ENCODE results near the gene ASGR1. TPM values are rescaled to one million over a fixed set of nuclear protein-coding genes. Genes with fewer than 3 reads are reported as not detected.
A peak's percentile ranks its signal among the peaks of the same experiment; 100 is the strongest.

ASGR1 gene
- total RNA-seq (1 to 10 TPM; 1.5 to 7.2 (median 3.7) TPM), polyA plus RNA-seq (10 to 100 TPM in 1 of 3 donors, 1 to 10 TPM in 2; 1.3 to 10.2 (median 6.4) TPM)
- long read RNA-seq, donor 1 = 0 reads
- long read RNA-seq, donor 2 = 0 reads

DNA sequence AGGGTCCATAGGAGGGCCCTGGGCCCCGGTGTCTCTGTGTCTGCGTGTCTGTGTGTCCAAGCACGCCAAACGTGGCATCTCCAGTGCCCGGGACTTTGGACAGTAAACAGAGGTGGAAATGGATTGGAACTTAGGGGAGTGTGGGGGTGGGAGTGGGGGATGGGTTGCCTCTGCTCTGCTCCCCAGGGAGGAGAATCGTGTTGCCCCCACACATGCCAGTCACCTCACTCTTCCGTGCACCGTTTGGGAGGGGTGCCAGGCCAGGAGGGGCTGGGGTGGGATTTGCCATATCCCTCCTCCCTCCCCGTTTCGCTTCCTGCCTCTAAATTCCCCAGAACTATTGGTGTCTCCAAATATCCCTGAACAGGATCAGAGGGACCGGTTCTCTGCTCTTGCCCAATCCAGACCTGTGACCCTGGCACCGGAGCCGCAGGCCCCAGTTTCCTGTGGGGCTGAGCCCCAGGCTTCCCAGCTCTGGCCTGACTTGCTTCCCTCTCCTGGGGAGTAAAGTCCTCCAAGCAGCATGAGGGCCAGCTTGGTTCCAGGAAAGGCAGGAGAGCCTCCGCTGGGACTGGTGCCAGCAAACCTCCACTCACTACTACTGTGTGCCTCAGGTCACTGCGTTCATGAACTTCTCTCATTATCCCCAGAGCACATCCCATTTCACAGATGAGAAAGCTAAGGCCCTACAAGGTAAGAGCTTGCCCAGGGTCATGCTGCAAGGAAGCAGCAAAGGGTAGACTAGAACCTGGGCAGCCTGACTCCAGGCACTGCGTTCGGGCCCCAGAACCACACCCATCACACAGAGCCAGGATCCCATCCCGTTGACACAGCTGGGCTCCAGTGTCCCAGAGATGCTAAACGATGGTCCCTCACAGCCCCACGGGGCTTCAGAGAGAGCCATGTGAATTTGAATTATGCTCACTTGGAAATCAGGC is at the start of gene ASGR1:
ASGR1 (minus strand) TSS at position 54 of the 938 bp plus-strand sequence. CDS start 807 bp downstream, outside the sequence.
- Histone ChIP-seq H3K4me3 (peak within 1 kb of the TSS in 1 of 8 donors; percentile 56), H3K36me3 (no peaks in the 10 kb centered on the region), H3K9me3 (no peaks in the 10 kb centered on the region), H3K27ac (no peak within 1 kb of the TSS), H3K27me3 (replicated peaks in 1 of 7) (peaks cover 0 to 51% (median 18%) of the 10 kb centered on the region in 7 donors), H3K4me1 (peaks cover 8 to 22% (median 16%) of the 10 kb centered on the region in 6 donors)
- DNase-seq = no peak
- TF ChIP-seq, protein P1, sequence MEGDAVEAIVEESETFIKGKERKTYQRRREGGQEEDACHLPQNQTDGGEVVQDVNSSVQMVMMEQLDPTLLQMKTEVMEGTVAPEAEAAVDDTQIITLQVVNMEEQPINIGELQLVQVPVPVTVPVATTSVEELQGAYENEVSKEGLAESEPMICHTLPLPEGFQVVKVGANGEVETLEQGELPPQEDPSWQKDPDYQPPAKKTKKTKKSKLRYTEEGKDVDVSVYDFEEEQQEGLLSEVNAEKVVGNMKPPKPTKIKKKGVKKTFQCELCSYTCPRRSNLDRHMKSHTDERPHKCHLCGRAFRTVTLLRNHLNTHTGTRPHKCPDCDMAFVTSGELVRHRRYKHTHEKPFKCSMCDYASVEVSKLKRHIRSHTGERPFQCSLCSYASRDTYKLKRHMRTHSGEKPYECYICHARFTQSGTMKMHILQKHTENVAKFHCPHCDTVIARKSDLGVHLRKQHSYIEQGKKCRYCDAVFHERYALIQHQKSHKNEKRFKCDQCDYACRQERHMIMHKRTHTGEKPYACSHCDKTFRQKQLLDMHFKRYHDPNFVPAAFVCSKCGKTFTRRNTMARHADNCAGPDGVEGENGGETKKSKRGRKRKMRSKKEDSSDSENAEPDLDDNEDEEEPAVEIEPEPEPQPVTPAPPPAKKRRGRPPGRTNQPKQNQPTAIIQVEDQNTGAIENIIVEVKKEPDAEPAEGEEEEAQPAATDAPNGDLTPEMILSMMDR (IDR thresholded peaks at IDR 0.05 in 8 of 11, conservative IDR thresholded peaks at IDR 0.05 in 3 of 11) = no peak
- TF ChIP-seq POLR2A (IDR thresholded peaks at IDR 0.05) (no peak), POLR2AphosphoS5 (IDR thresholded peaks at IDR 0.05) (no peak)
- intact Hi-C loops (cut with DNase I; ENCODE audit: low total_unique reads) = no loop called here
- WGBS, 5 donors = 63 to 75% (median 68%) methylated on average over 19 to 20 of the region's 20 CpGs

- peaks cover 0 to 70% (median 64%) of the 10 kb centered on the region in 6 donors for H3K36me3 ChIP-seq
Observed at GRCh38 chr17:7228920-7229319, 49.8 kb upstream of the ASGR1 start.

DNA sequence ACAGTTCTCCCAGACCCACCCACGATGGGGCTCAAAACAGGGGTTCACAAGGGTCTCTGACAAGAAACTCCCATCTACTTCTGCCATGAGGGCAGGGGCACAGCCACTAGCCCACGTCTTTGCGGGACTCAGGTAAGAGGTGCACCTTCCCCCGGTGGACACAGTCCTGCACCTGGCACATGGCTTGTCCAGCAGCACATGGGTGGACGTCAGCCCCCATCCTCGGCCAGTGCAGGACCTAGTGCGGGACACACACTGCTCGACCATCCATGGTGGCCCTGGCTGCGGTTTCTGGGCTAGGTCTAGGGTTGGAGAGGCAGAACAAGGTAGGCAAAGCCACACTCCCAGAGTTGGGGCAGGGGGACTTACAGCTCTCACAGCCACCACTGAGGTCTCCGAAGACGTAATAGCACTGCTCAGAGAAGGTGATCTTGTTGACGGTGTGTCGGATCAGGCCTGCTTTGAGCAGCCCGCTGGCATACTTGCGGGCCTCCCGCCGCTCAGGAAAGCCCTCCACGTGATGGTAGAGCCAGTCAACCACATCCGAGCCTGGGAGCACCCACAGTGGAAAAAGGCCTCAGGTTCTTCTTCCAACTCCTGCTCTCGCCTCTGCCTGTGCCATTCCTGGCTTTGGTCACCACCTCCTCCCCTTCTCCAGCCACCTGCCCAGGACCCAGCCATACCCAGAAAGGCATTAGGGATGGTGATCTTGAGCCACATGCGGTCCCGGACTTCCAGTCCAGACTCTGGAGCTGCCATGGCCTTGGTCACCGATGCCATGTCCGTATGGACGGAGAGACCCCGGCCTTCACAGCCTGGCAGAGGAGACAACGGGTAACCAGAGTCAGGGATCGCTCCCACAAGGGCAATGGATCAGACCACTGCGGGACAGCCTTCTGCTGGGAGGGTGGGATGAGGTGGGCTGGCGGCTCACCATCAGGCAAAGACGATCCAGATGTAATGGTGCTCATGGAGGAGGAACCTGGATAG is 47.8 kb upstream of the ASGR1 start:
- no peak overlapping the region for H3K27ac ChIP-seq

More at GRCh38 chr17:7228920-7229319, 49.8 kb upstream of the ASGR1 start:
- no peak overlapping the region for H3K4me3 ChIP-seq
- no peak for DNase-seq
- no peak overlapping the region for H3K27ac ChIP-seq
- WGBS, 5 donors = 90 to 95% (median 94%) methylated on average over 11 to 14 of the region's 14 CpGs
- intact Hi-C loops (cut with DNase I; ENCODE audit: low total_unique reads) = no loop called here
- no peaks in the 10 kb centered on the region for H3K27me3 ChIP-seq (replicated peaks in 1 of 7)
- TF ChIP-seq, protein P1 (IDR thresholded peaks at IDR 0.05 in 8 of 11, conservative IDR thresholded peaks at IDR 0.05 in 3 of 11) = no peak
- TF ChIP-seq POLR2A (IDR thresholded peaks at IDR 0.05) (no peak), POLR2AphosphoS5 (IDR thresholded peaks at IDR 0.05) (no peak)
- no peaks in the 10 kb centered on the region for H3K9me3 ChIP-seq
- peaks cover 0 to 37% (median 26%) of the 10 kb centered on the region in 6 donors for H3K4me1 ChIP-seq

DNA sequence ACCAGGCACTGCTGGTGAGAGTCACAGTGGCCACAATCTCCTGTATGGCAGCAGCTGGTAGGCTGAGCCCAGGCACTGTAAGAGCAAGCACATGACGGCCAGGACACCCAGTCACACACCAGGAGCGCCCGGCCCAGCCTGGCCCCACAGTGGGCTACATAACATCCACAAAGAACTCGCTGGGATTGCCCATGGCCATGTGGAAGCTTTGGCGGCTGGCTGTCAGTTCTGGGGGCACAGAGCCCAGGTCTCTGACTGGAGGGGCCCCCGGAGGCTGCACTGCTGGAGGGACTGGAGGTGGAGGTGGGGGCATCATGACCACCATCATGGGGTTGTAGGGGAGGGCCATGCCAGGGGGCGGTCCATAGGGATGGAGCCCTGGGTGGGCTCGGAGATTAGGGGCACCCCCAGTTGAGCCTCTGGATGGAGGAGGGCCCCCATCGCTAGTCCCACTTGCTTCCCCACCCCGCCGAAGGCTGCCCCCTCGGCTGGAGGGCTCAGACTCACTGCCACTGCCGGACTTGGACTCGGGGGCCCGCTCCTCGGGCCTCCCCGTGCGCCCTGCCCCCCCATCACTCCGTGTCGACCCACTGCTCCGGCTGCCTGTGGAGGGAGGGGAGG is 46.7 kb upstream of the ASGR1 start:
- TF ChIP-seq, protein P1 (IDR thresholded peaks at IDR 0.05 in 8 of 11, conservative IDR thresholded peaks at IDR 0.05 in 3 of 11) = no peak
- TF ChIP-seq POLR2A (IDR thresholded peaks at IDR 0.05) (no peak), POLR2AphosphoS5 (IDR thresholded peaks at IDR 0.05) (peak in 2 of 3 donors; percentile 30 to 40)
- Histone ChIP-seq H3K27me3 (replicated peaks in 1 of 7) (no peaks in the 10 kb centered on the region), H3K4me3 (no peak overlapping the region), H3K36me3 (peaks cover 0 to 99% (median 84%) of the 10 kb centered on the region in 6 donors), H3K4me1 (peaks cover 2 to 29% (median 13%) of the 10 kb centered on the region in 6 donors), H3K9me3 (no peaks in the 10 kb centered on the region), H3K27ac (no peak overlapping the region)
- intact Hi-C loops (cut with DNase I; ENCODE audit: low total_unique reads) = no loop called here
- WGBS, 5 donors = 83 to 96% (median 89%) methylated on average over 16 to 21 of the region's 21 CpGs
- no peak for DNase-seq

More for the DNA sequence above, 47.8 kb upstream of the ASGR1 start:
- Histone ChIP-seq H3K4me3 (no peak overlapping the region), H3K9me3 (no peaks in the 10 kb centered on the region), H3K36me3 (peaks cover 0 to 89% (median 82%) of the 10 kb centered on the region in 6 donors), H3K27me3 (replicated peaks in 1 of 7) (no peaks in the 10 kb centered on the region), H3K4me1 (peaks cover 0 to 29% (median 10%) of the 10 kb centered on the region in 6 donors)
- intact Hi-C loops (cut with DNase I; ENCODE audit: low total_unique reads) = no loop called here
- DNase-seq = no peak
- WGBS, 5 donors = 92 to 95% (median 95%) methylated on average over 27 to 31 of the region's 31 CpGs
- TF ChIP-seq POLR2A (IDR thresholded peaks at IDR 0.05) (no peak), POLR2AphosphoS5 (IDR thresholded peaks at IDR 0.05) (peak; percentile 3 to 56 (median 26))

Measured in spleen (tissue), 13 donors.